ENCODE measurements around the gene ZNF831.

ZNF831 gene

DNA sequence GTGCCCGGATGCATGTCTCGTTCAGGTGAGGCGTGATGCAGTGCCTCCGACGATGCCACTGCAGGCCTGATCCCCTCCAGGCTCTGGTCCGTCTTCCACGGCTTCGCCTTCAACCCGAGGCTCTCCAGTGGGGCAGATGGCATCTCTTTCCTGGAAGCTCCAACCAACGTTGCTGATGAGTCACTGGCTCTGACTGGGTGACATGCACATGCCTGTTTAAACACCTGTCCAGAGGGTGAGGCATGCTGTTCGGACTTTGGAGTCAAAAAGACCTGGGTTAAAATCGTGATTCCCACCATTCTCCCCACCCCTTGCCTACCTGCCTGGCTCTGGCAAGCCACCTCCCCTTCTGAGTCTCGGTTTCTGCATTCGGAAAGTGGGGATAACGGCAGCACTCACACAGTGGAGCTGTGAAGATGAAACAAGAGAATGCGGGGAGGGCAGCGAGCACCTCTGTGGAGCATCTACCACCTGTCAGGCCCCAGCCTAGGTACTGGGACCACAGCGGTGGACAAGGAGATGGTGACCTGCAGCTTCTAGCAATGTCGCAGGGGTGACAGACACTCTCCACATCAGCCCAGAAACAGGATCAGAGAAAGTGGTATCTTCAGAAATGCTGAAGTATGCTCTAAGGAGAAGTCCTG, 128.2 kb downstream of the ZNF831 start:
- no peaks in the 10 kb centered on the region; the same call in none of the 2 replicates for H4K20me1 ChIP-seq (ENCODE audit: insufficient read depth, low read length)
- no peak overlapping the region for H3K4me3 ChIP-seq (ENCODE audit: low read depth in 1 of 2, low read length in 2 of 2)
- TF ChIP-seq, protein P1, sequence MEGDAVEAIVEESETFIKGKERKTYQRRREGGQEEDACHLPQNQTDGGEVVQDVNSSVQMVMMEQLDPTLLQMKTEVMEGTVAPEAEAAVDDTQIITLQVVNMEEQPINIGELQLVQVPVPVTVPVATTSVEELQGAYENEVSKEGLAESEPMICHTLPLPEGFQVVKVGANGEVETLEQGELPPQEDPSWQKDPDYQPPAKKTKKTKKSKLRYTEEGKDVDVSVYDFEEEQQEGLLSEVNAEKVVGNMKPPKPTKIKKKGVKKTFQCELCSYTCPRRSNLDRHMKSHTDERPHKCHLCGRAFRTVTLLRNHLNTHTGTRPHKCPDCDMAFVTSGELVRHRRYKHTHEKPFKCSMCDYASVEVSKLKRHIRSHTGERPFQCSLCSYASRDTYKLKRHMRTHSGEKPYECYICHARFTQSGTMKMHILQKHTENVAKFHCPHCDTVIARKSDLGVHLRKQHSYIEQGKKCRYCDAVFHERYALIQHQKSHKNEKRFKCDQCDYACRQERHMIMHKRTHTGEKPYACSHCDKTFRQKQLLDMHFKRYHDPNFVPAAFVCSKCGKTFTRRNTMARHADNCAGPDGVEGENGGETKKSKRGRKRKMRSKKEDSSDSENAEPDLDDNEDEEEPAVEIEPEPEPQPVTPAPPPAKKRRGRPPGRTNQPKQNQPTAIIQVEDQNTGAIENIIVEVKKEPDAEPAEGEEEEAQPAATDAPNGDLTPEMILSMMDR (IDR thresholded peaks at IDR 0.05; ENCODE audit: borderline replicate concordance, extremely low read depth, low read length, poor library complexity, severe bottlenecking): no peak
- no peak for TF ChIP-seq EZH2 (IDR thresholded peaks at IDR 0.05; ENCODE audit: borderline replicate concordance, low read depth, low read length, severe bottlenecking)
- no peak overlapping the region for H3K4me2 ChIP-seq (ENCODE audit: insufficient read depth, low read length)
- H3K27ac ChIP-seq (ENCODE audit: low read length): no peak overlapping the region
- DNase-seq (no peak), ATAC-seq (ENCODE audit: insufficient read depth, low read depth) (no peak)
- no peaks in the 10 kb centered on the region for H3K4me1 ChIP-seq (ENCODE audit: insufficient read depth, low read length)
- H3K9me3 ChIP-seq (ENCODE audit: insufficient read depth, low read length, severe bottlenecking): no peaks in the 10 kb centered on the region
- H3K9ac ChIP-seq (ENCODE audit: low read depth, low read length): no peak overlapping the region
- no peak overlapping the region for H2AFZ ChIP-seq (ENCODE audit: low read depth, low read length)
- no peaks in the 10 kb centered on the region for H3K79me2 ChIP-seq (ENCODE audit: insufficient read depth, low read length)
- H3K27me3 ChIP-seq (ENCODE audit: insufficient read depth, low read length, poor library complexity): peaks cover 15% of the 10 kb centered on the region
- no peaks in the 10 kb centered on the region for H3K36me3 ChIP-seq (ENCODE audit: insufficient read depth, low read length)

DNA sequence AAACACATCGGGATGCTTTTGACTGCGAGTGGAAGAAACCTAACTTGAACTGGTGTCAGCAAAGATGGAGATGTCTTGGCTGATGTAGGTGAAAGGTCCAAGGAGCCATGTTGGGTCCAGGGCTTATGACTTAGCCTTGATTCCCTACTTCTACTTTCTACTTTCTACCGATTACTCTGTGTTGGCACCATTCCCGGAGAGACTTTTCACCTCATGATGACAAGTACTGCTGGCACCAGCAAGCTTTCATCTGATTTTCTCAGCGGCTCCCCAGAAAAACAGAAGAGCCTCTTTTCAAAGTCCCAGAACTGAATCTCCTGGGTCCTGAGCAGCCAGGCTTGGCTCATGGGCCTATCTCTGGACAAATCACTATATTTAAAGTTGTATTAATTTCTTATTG, 131.9 kb downstream of the ZNF831 start:
- H3K4me1 ChIP-seq (ENCODE audit: insufficient read depth, low read length): no peaks in the 10 kb centered on the region
- no peaks in the 10 kb centered on the region for H3K36me3 ChIP-seq (ENCODE audit: insufficient read depth, low read length)
- H3K79me2 ChIP-seq (ENCODE audit: insufficient read depth, low read length): no peaks in the 10 kb centered on the region
- H3K9ac ChIP-seq (ENCODE audit: low read depth, low read length): no peak overlapping the region
- H2AFZ ChIP-seq (ENCODE audit: low read depth, low read length): no peak overlapping the region
- no peaks in the 10 kb centered on the region; the same call in 1 of the 2 replicates for H4K20me1 ChIP-seq (ENCODE audit: insufficient read depth, low read length)
- H3K27me3 ChIP-seq (ENCODE audit: insufficient read depth, low read length, poor library complexity): peaks cover 7% of the 10 kb centered on the region
- H3K27ac ChIP-seq (ENCODE audit: low read length): no peak overlapping the region
- no peak overlapping the region for H3K4me3 ChIP-seq (ENCODE audit: low read depth in 1 of 2, low read length in 2 of 2)
- ATAC-seq (ENCODE audit: insufficient read depth, low read depth) (no peak), DNase-seq (no peak)
- H3K9me3 ChIP-seq (ENCODE audit: insufficient read depth, low read length, severe bottlenecking): no peaks in the 10 kb centered on the region
- TF ChIP-seq EZH2 (IDR thresholded peaks at IDR 0.05; ENCODE audit: borderline replicate concordance, low read depth, low read length, severe bottlenecking): no peak
- TF ChIP-seq, protein P1 (IDR thresholded peaks at IDR 0.05; ENCODE audit: borderline replicate concordance, extremely low read depth, low read length, poor library complexity, severe bottlenecking): no peak
- no peak overlapping the region for H3K4me2 ChIP-seq (ENCODE audit: insufficient read depth, low read length)

DNA sequence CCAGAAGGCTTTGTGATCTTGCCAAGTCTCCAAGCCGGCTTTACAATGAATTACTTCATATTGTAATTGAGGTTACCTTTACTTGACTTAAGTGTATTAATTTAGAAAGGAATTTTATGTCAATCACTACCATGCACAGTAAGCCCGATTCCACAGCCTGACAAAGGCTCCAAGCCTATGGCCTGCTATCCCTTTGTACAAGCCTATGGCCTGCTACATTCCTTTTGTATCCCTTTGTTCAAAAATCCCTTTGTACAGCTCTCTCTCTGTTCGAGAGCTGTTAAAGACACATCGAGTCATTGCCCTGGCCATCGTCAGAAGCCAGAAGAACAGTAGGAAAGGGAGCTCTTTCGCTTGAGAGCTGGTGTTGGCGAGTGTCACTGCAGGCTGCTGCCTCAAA, 134.1 kb downstream of the ZNF831 start:
- H4K20me1 ChIP-seq (ENCODE audit: insufficient read depth, low read length): peaks cover 7% of the 10 kb centered on the region
- H3K4me1 ChIP-seq (ENCODE audit: insufficient read depth, low read length): no peaks in the 10 kb centered on the region
- H3K4me2 ChIP-seq (ENCODE audit: insufficient read depth, low read length): no peak overlapping the region
- DNase-seq (no peak), ATAC-seq (ENCODE audit: insufficient read depth, low read depth) (no peak)
- H3K27me3 ChIP-seq (ENCODE audit: insufficient read depth, low read length, poor library complexity): no peaks in the 10 kb centered on the region
- H2AFZ ChIP-seq (ENCODE audit: low read depth, low read length): no peak overlapping the region
- H3K79me2 ChIP-seq (ENCODE audit: insufficient read depth, low read length): no peaks in the 10 kb centered on the region
- no peak overlapping the region for H3K27ac ChIP-seq (ENCODE audit: low read length)
- H3K36me3 ChIP-seq (ENCODE audit: insufficient read depth, low read length): no peaks in the 10 kb centered on the region
- no peak overlapping the region for H3K9ac ChIP-seq (ENCODE audit: low read depth, low read length)
- H3K4me3 ChIP-seq (ENCODE audit: low read depth in 1 of 2, low read length in 2 of 2): no peak overlapping the region
- no peak for TF ChIP-seq EZH2 (IDR thresholded peaks at IDR 0.05; ENCODE audit: borderline replicate concordance, low read depth, low read length, severe bottlenecking)
- TF ChIP-seq, protein P1 (IDR thresholded peaks at IDR 0.05; ENCODE audit: borderline replicate concordance, extremely low read depth, low read length, poor library complexity, severe bottlenecking): no peak
- no peaks in the 10 kb centered on the region for H3K9me3 ChIP-seq (ENCODE audit: insufficient read depth, low read length, severe bottlenecking)
